PC-3 (cell line): ENCODE results near the gene KCNH6.

ENCODE experiments used
- CTCF ChIP-seq: fragments of 300-600 bp; sonication (generic); conservative IDR thresholded peaks from 2 replicates; pipeline ENCODE4 v1.5.1; 2017; ENCODE audit warnings: antibody characterized with exemption, low read depth, mild to moderate bottlenecking, low read length
- EZH2 ChIP-seq: fragments of 300-600 bp; sonication (generic); IDR thresholded peaks from one replicate; pipeline ENCODE4 v1.6.1; 2017; ENCODE audit warnings: antibody characterized with exemption, mild to moderate bottlenecking, low read length; ENCODE audit not compliant: unreplicated experiment

GRCh38 chr17:63558441-63558840 lies 35.3 kb downstream of the KCNH6 start:
- TF ChIP-seq CTCF: no peak
- TF ChIP-seq EZH2: no peak
